Stimulated activated CD8-positive, alpha-beta memory T cell treated with anti-CD3 and anti-CD28 coated beads, Interleukin-15, amount 100 ng/mL, for 1 hour (primary cell): ENCODE results near the gene WBP1.
A peak's percentile ranks its signal among the peaks of the same experiment; 100 is the strongest.
"Not testable (repeated sequence)": the region's sequence is repeated elsewhere in the genome, so short reads cannot be mapped to it uniquely, and the experiment has no call there.

ENCODE experiments used
- DNase-seq: peaks from one replicate; pipeline ENCODE4 v3.0.0-alpha.2; 2020; ENCODE audit warnings: low read depth

WBP1 gene

GRCh38 chr2:74482801-74483674 is 24.8 kb downstream of the WBP1 start, which contains the start of the genes CCDC142 and TTC31:
Gene CCDC142, minus strand, starts transcription at chr2:74482998. Its CDS starts 161 bp downstream, at chr2:74482837.
Gene TTC31, plus strand, starts transcription at chr2:74483081. Its CDS starts 15 bp downstream, at chr2:74483096.
- peak; percentile 82 for DNase-seq

- not testable (repeated sequence) for DNase-seq
Observed at GRCh38 chr2:74483675-74484164, 25.5 kb downstream of the WBP1 start.

- no peak for DNase-seq
Observed at GRCh38 chr2:74486141-74486540, 27.9 kb downstream of the WBP1 start.

- no peak for DNase-seq
Observed at GRCh38 chr2:74488643-74489481, 30.6 kb downstream of the WBP1 start.

GRCh38 chr2:74489906-74490305 is 31.7 kb downstream of the WBP1 start:
- DNase-seq = no peak

- DNase-seq = no peak
Observed at GRCh38 chr2:74491648-74492544, 33.7 kb downstream of the WBP1 start.

- DNase-seq = no peak
Observed at GRCh38 chr2:74493546-74493945, 35.3 kb downstream of the WBP1 start.

- DNase-seq = no peak
Observed at GRCh38 chr2:74495440-74495839, 37.2 kb downstream of the WBP1 start.

- DNase-seq = no peak
Observed at GRCh38 chr2:74496997-74497776, 38.9 kb downstream of the WBP1 start.

GRCh38 chr2:74497777-74498499 is 39.7 kb downstream of the WBP1 start:
- DNase-seq = no peak

GRCh38 chr2:74498500-74499266 is 40.4 kb downstream of the WBP1 start:
- DNase-seq = no peak

- no peak for DNase-seq
Observed at GRCh38 chr2:74499267-74499939, 41.2 kb downstream of the WBP1 start, which contains the start of gene LBX2. Gene LBX2, minus strand, starts transcription at chr2:74499603. Its CDS starts 66 bp downstream, at chr2:74499537.

- no peak for DNase-seq
Observed at GRCh38 chr2:74499940-74500577, 41.8 kb downstream of the WBP1 start.

GRCh38 chr2:74500578-74500946 is 42.3 kb downstream of the WBP1 start:
- no peak for DNase-seq

- no peak for DNase-seq
Observed at GRCh38 chr2:74501335-74502071, 43.3 kb downstream of the WBP1 start.

GRCh38 chr2:74502147-74502719 is 44.0 kb downstream of the WBP1 start:
- DNase-seq = no peak
